ENCODE results near the gene NKX1-2. TPM values are rescaled to one million over a fixed set of nuclear protein-coding genes. Genes with fewer than 3 reads are reported as not detected.

NKX1-2 gene
- total and polyA plus RNA-seq, 2 donors from 2014 or later: not detected

DNA sequence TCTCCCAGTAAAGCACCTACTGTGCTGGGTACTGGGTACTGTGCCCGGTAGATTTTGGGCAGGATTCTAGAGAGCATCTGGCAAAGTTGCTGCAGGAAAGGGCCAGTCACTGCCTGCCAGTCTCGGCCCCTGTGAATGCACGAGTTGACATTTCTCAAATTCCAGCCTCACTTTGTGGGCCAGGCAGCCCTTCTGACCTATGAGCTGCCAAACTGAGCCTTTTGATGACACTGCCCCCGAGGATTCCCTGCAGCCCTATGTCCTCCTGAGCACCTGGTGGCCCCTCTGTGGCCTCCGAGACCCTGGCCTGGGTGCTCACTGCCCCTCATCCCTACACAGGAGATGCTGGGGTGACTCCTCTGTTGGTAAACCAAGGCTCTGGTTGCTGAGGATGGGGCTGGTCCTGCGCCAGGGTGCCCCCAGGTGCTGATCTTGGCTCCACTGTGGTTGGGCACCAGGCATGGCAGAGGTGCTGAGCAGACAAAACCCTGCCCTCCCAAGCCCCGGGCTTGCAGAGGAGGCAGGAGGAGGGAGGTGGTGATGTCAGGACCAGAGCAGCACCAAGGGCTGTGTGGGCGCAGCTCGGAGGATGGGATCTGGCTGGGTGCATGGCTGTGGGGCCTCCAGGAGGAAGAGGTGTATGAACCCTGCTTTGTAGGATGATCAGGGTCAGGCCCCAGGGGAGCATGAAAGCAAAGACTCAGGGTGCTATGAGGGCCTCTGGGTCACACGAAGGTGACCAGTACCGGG, 28.0 kb upstream of the NKX1-2 start:
- intact Hi-C loops (cut with DNase I): no loop called here
- H3K9ac ChIP-seq (ENCODE audit: low read length in 3 of 3): no peak overlapping the region
- no peak for FAIRE-seq
- no peaks in the 10 kb centered on the region for H3K36me3 ChIP-seq (ENCODE audit: control insufficient read depth in 2 of 3, insufficient read depth in 3 of 3, low read length in 3 of 3)
- peaks cover 0 to 7% (median 4%) of the 10 kb centered on the region in 3 donors for H3K4me1 ChIP-seq (ENCODE audit: control insufficient read depth in 2 of 3, insufficient read depth in 2 of 3, low read depth in 1 of 3, low read length in 3 of 3)
- no peaks in the 10 kb centered on the region for H3K27me3 ChIP-seq (ENCODE audit: control insufficient read depth, insufficient read depth, low read length)
- TF ChIP-seq, protein P1, sequence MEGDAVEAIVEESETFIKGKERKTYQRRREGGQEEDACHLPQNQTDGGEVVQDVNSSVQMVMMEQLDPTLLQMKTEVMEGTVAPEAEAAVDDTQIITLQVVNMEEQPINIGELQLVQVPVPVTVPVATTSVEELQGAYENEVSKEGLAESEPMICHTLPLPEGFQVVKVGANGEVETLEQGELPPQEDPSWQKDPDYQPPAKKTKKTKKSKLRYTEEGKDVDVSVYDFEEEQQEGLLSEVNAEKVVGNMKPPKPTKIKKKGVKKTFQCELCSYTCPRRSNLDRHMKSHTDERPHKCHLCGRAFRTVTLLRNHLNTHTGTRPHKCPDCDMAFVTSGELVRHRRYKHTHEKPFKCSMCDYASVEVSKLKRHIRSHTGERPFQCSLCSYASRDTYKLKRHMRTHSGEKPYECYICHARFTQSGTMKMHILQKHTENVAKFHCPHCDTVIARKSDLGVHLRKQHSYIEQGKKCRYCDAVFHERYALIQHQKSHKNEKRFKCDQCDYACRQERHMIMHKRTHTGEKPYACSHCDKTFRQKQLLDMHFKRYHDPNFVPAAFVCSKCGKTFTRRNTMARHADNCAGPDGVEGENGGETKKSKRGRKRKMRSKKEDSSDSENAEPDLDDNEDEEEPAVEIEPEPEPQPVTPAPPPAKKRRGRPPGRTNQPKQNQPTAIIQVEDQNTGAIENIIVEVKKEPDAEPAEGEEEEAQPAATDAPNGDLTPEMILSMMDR (IDR thresholded peaks at IDR 0.05; ENCODE audit: borderline replicate concordance, extremely low read depth, insufficient read depth): no peak
- no peaks in the 10 kb centered on the region for H3K9me3 ChIP-seq (ENCODE audit: control insufficient read depth in 2 of 3, insufficient read depth in 1 of 3, low read length in 3 of 3)
- H3K4me3 ChIP-seq (ENCODE audit: low read length in 3 of 3): no peak overlapping the region
- no peak overlapping the region for H3K27ac ChIP-seq (ENCODE audit: low read depth in 2 of 2, low read length in 2 of 2)
- peak in 2 of 5 donors; percentile 50 to 53 for DNase-seq

DNA sequence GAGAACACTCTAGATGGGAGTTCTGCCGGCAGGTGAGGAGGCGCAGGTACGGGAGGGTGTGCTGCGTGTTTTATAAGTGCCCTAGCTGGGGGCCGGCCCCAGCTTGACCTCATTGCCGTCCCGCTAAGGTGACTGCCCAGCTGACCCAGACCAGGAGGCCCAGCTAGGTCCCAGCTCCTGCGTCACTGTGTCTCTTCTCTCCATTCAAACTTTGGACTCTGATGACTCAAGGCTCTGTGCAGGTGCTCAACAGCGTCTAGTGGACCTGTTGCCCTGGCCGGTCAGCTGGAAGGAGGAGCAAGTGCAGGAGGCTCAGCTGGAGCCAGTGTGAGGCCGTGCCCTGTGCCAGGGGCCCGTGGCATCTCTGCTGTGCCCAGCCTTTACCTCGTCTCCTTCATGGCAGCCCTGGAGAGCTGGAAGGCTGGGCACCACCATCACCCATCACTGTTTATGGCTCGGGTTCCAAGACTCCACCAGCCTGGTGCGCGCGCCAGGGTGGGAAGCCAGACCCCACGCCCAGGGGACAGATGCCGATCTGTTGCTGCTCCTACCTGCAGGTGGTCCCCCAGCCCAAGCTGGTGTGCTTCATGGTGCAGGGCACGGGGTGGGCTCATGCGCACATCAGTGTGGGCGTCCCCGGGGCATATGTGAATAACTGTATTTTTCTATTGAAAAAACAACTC, 26.3 kb upstream of the NKX1-2 start:
- H3K27ac ChIP-seq (ENCODE audit: low read depth in 2 of 2, low read length in 2 of 2): peak overlapping the region in 1 of 2 donors; percentile 71

DNA sequence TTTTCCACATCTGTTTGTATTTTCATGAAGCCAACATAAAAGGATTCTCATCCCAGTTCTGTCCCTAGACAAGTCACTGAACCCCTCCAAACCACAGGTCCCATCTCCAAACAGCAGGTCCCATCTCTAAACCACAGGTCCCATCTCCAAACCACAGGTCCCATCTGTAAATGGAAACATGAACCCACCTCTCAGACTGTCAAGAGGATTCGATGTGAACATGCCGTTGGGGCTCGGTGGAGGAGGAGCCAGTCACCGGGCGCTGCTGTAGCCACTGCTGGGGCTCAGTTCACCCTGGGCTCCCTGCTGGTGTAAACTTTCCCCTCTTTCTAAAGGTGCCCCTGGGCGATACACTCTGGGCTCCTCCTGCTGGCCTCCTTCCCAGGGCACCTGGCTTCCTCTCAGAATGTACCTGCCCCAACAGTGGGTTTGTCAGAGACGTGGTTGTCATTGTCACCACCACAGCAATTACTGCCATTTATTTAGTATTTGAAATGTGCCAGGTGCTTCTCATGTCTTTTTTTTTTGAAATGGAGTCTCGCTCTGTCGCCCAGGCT, 24.8 kb upstream of the NKX1-2 start:
- TF ChIP-seq, protein P1 (IDR thresholded peaks at IDR 0.05; ENCODE audit: borderline replicate concordance, extremely low read depth, insufficient read depth): no peak
- no peaks in the 10 kb centered on the region for H3K27me3 ChIP-seq (ENCODE audit: control insufficient read depth, insufficient read depth, low read length)
- no peaks in the 10 kb centered on the region for H3K9me3 ChIP-seq (ENCODE audit: control insufficient read depth in 2 of 3, insufficient read depth in 1 of 3, low read length in 3 of 3)
- no peak for FAIRE-seq
- no peak overlapping the region for H3K27ac ChIP-seq (ENCODE audit: low read depth in 2 of 2, low read length in 2 of 2)
- H3K4me1 ChIP-seq (ENCODE audit: control insufficient read depth in 2 of 3, insufficient read depth in 2 of 3, low read depth in 1 of 3, low read length in 3 of 3): peaks cover 0 to 7% (median 0%) of the 10 kb centered on the region in 3 donors
- H3K36me3 ChIP-seq (ENCODE audit: control insufficient read depth in 2 of 3, insufficient read depth in 3 of 3, low read length in 3 of 3): no peaks in the 10 kb centered on the region
- no peak overlapping the region for H3K4me3 ChIP-seq (ENCODE audit: low read length in 3 of 3)
- intact Hi-C loops (cut with DNase I): no loop called here
- no peak for DNase-seq
- H3K9ac ChIP-seq (ENCODE audit: low read length in 3 of 3): no peak overlapping the region

More for the DNA sequence above, 26.3 kb upstream of the NKX1-2 start:
- DNase-seq (peak in 1 of 5 donors; percentile 51), FAIRE-seq (no peak)
- TF ChIP-seq, protein P1 (IDR thresholded peaks at IDR 0.05; ENCODE audit: borderline replicate concordance, extremely low read depth, insufficient read depth): no peak
- no peak overlapping the region for H3K4me3 ChIP-seq (ENCODE audit: low read length in 3 of 3)
- H3K36me3 ChIP-seq (ENCODE audit: control insufficient read depth in 2 of 3, insufficient read depth in 3 of 3, low read length in 3 of 3): no peaks in the 10 kb centered on the region
- H3K9ac ChIP-seq (ENCODE audit: low read length in 3 of 3): peak overlapping the region in 1 of 3 donors; percentile 19
- H3K27me3 ChIP-seq (ENCODE audit: control insufficient read depth, insufficient read depth, low read length): no peaks in the 10 kb centered on the region
- intact Hi-C loops (cut with DNase I): no loop called here
- H3K4me1 ChIP-seq (ENCODE audit: control insufficient read depth in 2 of 3, insufficient read depth in 2 of 3, low read depth in 1 of 3, low read length in 3 of 3): peaks cover 0 to 7% (median 0%) of the 10 kb centered on the region in 3 donors
- no peaks in the 10 kb centered on the region for H3K9me3 ChIP-seq (ENCODE audit: control insufficient read depth in 2 of 3, insufficient read depth in 1 of 3, low read length in 3 of 3)
